Measurements from ENCODE around the gene PEX14. TPM values are rescaled to one million over a fixed set of nuclear protein-coding genes. Genes with fewer than 3 reads are reported as not detected.

Gene PEX14
- total and polyA plus RNA-seq, 10 of the 15 experiments (the other 5 are each of a cell fraction or from before 2014, with no cell fraction given) = 1.4 to 23.2 (median 12.0) TPM

GRCh38 chr1:10536133-10536770 lies 61.5 kb downstream of the PEX14 start (continued):
- TF ChIP-seq PRDM15 (CRISPR knock-in tag; IDR thresholded peaks at IDR 0.05) = no peak
- no peak for TF ChIP-seq CREB1 (IDR thresholded peaks at IDR 0.05; ENCODE audit: low read depth)
- TF ChIP-seq CEBPZ (IDR thresholded peaks at IDR 0.05; ENCODE audit: low read depth, low read length) = no peak
- no peak for TF ChIP-seq CREM (IDR thresholded peaks at IDR 0.05; ENCODE audit: low read depth)
- no peak for TF ChIP-seq MYB (IDR thresholded peaks at IDR 0.05; ENCODE audit: borderline replicate concordance, low read depth, low read length)
- no peak for TF ChIP-seq EED (IDR thresholded peaks at IDR 0.05; ENCODE audit: low read depth)
